HG03565 (cell line): ENCODE results near the gene HDLBP.

ENCODE experiments used
- ATAC-seq: cut with Tn5 transposase; IDR thresholded peaks from one replicate; pipeline ENCODE4 v1.9.1; 2021; ENCODE audit warnings: mild to moderate bottlenecking, moderate library complexity; ENCODE audit not compliant: unreplicated experiment

HDLBP gene

GRCh38 chr2:241255542-241256167 lies 59.8 kb downstream of the HDLBP start:
- ATAC-seq, result no peak

- ATAC-seq, result no peak
Observed at GRCh38 chr2:241254904-241255351, 60.5 kb downstream of the HDLBP start.

GRCh38 chr2:241252778-241253475 lies 62.5 kb downstream of the HDLBP start:
- no peak for ATAC-seq

- no peak for ATAC-seq
Observed at GRCh38 chr2:241249654-241250053, 65.8 kb downstream of the HDLBP start.

- ATAC-seq, result no peak
Observed at GRCh38 chr2:241248897-241249296, 66.6 kb downstream of the HDLBP start.

GRCh38 chr2:241248289-241248688 lies 67.2 kb downstream of the HDLBP start:
- ATAC-seq, result no peak

GRCh38 chr2:241244368-241244767 lies 71.1 kb downstream of the HDLBP start:
- ATAC-seq, result no peak

GRCh38 chr2:241242306-241242705 lies 73.2 kb downstream of the HDLBP start:
- no peak for ATAC-seq

GRCh38 chr2:241241669-241242068 lies 73.8 kb downstream of the HDLBP start:
- ATAC-seq, result no peak

- ATAC-seq, result no peak
Observed at GRCh38 chr2:241240320-241241004, 75.0 kb downstream of the HDLBP start.

- ATAC-seq, result no peak
Observed at GRCh38 chr2:241239552-241240202, 75.8 kb downstream of the HDLBP start.

GRCh38 chr2:241238693-241239198 lies 76.7 kb downstream of the HDLBP start:
- ATAC-seq, result no peak

GRCh38 chr2:241237949-241238371 lies 77.5 kb downstream of the HDLBP start:
- no peak for ATAC-seq

GRCh38 chr2:241237047-241237446 lies 78.4 kb downstream of the HDLBP start:
- no peak for ATAC-seq

- ATAC-seq, result no peak
Observed at GRCh38 chr2:241235859-241236593, 79.4 kb downstream of the HDLBP start.

- ATAC-seq, result no peak
Observed at GRCh38 chr2:241234962-241235740, 80.3 kb downstream of the HDLBP start.

GRCh38 chr2:241234066-241234790 lies 81.2 kb downstream of the HDLBP start:
- no peak for ATAC-seq

- no peak for ATAC-seq
Observed at GRCh38 chr2:241232736-241233575, 82.5 kb downstream of the HDLBP start.
